GM03348 (cell line): ENCODE data around the gene TMEM132C.

Experiments used
- DNase-seq: peaks from one replicate; pipeline ENCODE4 v3.0.0; 2012; ENCODE audit warnings: low spot score

The TMEM132C gene

DNA sequence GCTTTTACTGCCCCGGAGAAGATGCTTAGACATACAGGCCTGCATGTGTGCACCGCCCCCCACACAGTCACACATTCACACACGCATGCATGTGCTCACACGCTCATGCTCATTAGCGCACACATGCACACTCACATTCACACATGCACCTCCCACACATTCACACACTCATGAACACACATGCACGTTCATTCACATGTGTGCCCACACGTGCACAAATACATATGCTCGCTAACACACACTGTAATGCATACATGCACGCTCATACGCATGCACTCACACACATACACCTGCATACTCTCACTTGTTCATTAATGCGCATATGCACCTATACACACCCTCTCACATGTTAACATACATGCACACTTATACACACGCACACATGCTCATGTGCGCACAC lies 21.9 kb downstream of the TMEM132C start:
- no peak for DNase-seq

- DNase-seq, result no peak
Measured at GRCh38 chr12:128290938-128291337, 24.0 kb downstream of the TMEM132C start.

DNA sequence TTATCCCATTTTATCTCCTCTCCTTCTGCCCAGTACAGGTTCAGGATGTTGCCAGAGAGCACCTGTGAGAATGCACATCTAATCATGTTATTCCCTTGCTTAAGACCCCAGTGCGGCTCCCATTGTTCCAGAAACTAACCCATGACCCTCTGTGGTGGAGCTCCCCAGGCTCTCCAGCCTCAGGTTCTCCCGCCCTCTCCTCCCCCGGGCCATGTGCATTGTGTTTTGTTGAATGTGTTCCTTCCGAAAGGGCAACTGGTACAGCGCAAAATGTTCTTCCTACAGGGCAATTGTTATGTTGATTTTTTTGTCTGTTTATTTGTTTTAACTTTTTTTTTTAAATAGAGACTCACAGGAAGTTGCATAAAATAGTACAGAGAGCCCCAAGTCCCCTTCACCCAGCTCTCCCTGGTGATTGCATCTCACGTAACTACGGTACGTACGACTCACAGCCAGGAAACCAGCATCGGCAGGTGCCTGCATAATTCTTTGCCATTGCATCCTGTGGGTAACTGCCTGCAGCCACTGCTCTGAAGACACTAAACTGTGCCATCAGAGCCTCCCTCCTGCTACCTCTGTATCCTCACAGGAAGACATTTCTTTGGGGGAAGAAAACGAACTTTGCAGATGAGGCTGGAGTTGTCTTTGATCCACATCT lies 31.2 kb downstream of the TMEM132C start:
- DNase-seq, result no peak

DNA sequence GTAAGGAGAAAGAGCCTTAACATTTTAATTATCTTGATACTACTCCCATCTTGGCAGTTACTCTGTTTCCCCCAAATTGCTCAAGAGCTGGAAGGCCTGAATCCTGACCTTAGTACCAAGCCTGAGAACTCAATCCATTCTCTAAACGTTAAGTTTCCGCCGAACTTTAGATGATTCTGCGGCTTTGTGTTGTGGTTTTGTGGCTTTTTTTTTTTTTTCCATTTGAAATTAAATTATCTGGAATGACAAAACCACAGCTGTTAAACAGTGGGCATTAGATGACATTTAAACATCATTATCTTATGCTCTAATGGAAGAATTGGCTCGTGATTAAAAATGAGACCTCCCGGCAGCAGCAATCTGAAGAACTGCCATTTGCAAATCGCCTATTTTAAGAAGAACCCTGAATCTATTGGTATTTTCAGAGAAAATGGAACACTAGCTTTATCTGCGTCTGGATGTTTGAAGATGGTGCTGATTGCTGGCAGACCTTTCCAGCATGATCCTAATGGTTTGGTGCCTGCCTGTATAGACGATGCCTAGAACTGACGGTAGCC lies 38.4 kb downstream of the TMEM132C start:
- no peak for DNase-seq

- DNase-seq, result no peak
Measured at GRCh38 chr12:128307791-128308190, 40.8 kb downstream of the TMEM132C start.

GRCh38 chr12:128312661-128313060 lies 45.7 kb downstream of the TMEM132C start:
- no peak for DNase-seq

- DNase-seq, result no peak
Measured at GRCh38 chr12:128313931-128314330, 47.0 kb downstream of the TMEM132C start.

GRCh38 chr12:128314611-128315010 lies 47.6 kb downstream of the TMEM132C start:
- no peak for DNase-seq

DNA sequence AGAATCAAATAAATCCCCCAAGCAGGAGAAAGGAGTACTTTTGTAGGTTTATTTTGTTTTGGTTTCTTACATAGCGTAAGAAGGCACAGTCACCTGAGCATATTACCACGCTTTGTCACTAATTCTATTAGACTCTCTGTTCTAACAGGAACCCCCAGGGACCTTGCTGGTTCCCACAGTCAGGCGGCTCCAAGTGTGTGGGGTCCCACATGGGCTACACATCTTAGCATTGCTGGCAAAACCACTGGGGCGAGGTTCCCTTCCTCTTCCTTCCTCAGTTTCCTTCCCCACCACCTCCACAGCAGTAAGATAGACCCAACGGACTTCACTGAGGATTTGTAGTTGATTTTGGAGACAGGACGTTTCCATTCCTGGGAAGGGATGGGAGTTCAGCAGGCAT lies 49.1 kb downstream of the TMEM132C start:
- DNase-seq, result no peak

- no peak for DNase-seq
Measured at GRCh38 chr12:128316973-128317526, 50.1 kb downstream of the TMEM132C start.

DNA sequence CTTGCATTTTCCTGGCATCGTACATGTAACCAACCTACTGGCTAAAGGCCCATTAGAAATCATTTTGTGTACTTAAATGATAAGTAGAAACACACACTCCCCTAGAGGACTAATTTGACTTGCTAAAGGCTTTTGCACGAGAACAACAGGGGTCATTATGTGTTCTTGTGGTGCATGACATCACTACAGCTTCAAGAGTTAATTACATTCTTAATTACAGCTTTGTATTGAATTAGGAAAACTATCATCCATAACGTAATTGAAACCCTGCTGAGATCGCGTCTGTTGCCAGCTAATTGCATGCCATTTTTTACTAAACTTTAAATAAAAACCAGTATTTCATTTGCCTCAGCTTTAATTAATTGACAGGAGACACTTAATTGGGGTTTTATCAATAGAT lies 51.4 kb downstream of the TMEM132C start:
- no peak for DNase-seq

GRCh38 chr12:128318946-128319345 lies 52.0 kb downstream of the TMEM132C start:
- DNase-seq, result no peak

- no peak for DNase-seq
Measured at GRCh38 chr12:128322341-128322740, 55.4 kb downstream of the TMEM132C start.

- no peak for DNase-seq
Measured at GRCh38 chr12:128323145-128323920, 56.4 kb downstream of the TMEM132C start.

GRCh38 chr12:128325646-128326045 lies 58.7 kb downstream of the TMEM132C start:
- DNase-seq, result no peak

DNA sequence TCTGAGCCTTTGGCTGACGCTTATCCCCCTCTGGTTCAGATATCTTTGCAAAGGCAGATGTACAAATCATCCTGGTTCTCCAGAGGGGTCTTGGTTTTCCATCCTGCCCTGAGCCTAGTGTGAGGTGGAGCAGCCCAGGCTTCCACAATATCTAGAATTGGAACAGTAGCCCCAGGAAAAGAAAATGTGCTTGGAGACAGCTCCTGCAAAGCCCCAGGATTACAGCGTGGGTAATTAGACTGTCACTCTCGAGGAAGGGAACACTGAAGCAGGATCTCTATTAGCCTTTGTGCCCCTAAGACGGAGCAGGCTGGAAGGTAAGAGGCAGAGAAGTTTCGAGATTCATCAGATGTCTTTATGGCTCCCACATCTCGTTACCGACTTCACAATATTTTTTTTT lies 59.4 kb downstream of the TMEM132C start:
- DNase-seq, result no peak

GRCh38 chr12:128328961-128329360 lies 62.0 kb downstream of the TMEM132C start:
- DNase-seq, result no peak

DNA sequence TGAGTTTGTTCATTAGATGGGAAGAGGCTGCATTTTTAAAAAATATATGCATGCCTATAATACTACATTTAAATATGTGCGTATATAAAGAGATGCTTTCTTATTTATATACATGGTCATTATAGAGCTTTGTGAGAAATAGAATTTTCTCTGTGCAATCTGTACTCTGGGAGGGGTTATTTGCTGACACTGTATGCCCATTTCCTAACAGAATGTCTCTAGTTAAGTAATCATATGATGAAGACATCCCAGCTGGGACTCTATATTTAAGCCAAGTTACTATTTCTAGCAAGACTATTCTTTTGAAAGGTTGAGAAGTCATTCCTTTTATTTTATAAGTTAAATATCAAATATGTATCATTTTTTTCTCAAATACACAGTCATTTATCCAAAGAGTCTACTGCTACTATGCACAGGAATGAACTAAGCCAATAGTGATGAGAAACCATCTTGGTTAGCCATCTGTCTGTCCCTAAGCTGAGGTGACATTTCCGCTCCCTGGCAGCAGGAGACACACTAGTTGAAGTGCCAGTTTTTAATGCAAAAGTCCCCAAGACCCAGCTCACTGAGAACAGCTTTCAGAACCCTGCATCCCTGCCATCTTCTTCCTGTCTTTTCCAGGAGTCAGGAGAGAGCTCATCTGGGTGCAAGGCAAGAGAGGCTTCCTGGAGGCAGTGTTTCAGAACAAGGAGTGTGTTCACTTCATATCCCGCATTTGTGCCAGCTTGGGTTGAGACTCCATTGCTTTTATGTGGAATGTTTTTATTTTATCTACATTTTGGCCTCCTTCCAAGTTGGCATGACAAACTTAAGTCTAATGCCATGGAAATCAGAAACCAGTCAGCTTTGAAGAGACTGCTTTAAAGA lies 69.5 kb downstream of the TMEM132C start:
- DNase-seq, result no peak

DNA sequence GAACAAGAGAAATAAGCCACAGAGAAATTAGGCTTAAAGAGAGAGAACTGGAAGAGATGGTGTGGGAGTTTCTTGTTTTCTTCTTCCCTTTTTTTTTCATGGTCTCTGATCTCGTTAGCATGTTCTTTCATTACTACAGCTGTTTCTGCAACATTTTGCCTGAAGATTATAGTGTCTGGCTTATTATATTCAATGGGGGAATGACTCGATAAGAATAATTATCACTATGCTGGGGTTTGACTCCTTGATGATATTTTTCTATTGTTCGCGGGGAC lies 70.0 kb downstream of the TMEM132C start:
- DNase-seq, result no peak

- no peak for DNase-seq
Measured at GRCh38 chr12:128337431-128338170, 70.6 kb downstream of the TMEM132C start.

DNA sequence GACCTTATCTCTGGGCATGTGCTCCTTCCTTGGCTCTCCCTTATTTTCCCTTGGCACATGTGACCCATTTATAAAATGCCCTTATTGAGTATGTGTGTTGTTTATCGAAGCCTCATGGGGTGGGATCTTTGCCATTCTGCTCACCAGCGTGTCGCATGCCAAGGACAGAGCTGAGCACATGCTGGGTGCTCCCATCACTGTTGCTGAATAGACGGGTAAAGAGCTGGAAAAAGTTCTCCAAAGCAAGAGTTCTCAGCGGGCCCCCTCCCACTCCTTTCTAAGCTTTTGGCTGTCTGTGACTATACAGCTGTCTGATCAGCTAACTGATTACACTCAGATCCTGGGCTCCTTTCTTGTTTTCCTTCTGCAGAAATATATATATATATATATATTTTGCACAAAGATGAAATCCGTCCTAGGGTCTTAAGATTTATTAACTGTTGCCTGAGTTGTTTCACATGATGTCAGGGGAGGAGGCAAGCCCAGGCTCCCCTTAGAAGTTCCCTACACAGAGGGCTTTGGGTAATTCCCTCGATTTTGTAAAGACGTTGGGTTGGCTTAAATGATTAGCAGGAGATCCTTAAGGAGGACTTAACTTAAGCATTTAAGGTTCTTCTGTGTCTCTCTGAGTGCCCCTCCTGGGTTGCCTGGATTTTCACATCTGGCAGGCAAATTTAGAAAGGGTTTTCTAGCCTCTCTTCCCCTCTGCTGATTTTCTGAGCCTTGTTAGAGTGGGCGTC lies 71.6 kb downstream of the TMEM132C start:
- DNase-seq, result no peak
